Activated CD4-positive, alpha-beta T cell treated with anti-CD3 and anti-CD28 coated beads, Interleukin-2, amount 10 ng/mL, durations not matched to agents 7 days and 5 days (primary cell): ENCODE measurements around the gene ZBTB26. TPM values are rescaled to one million over a fixed set of nuclear protein-coding genes. Genes with fewer than 3 reads are reported as not detected.

Experiments used
- CTCF ChIA-PET: fragments of 350-600 bp; sonication (Branson Sonifier 250); formaldehyde crosslinking; loops from one replicate; lab custom pipeline; 2021; ENCODE audit warnings: antibody characterized with exemption; lab: Charles Lee
- POLR2A ChIA-PET: fragments of 350-600 bp; sonication (Branson Sonifier 250); formaldehyde crosslinking; loops from one replicate; lab custom pipeline; 2021; ENCODE audit warnings: antibody characterized with exemption; lab: Charles Lee
- DNase-seq: peaks from one replicate; pipeline ENCODE4 v3.0.0-alpha.2; 2020
- H3K27ac Mint-ChIP-seq: one replicate; pipeline ENCODE4 v1.8.0; 2021; ENCODE audit warnings: mild to moderate bottlenecking, moderate library complexity, mixed read lengths
- H3K27me3 Mint-ChIP-seq: one replicate; pipeline ENCODE4 v1.8.0; 2021; ENCODE audit warnings: mixed read lengths
- H3K36me3 Mint-ChIP-seq: one replicate; pipeline ENCODE4 v1.8.0; 2021; ENCODE audit warnings: low read depth, mixed read lengths
- H3K4me1 Mint-ChIP-seq: one replicate; pipeline ENCODE4 v1.8.0; 2021; ENCODE audit warnings: mixed read lengths
- H3K4me3 Mint-ChIP-seq: one replicate; pipeline ENCODE4 v1.8.0; 2021; ENCODE audit warnings: mild to moderate bottlenecking, moderate library complexity, mixed read lengths
- H3K9me3 Mint-ChIP-seq: one replicate; pipeline ENCODE4 v1.8.0; 2021; ENCODE audit warnings: mixed read lengths
- total RNA-seq, 2 experiments: library from RNA; stranded (reverse); gene quantifications; one replicate each; pipeline ENCODE4 v1.2.3, GENCODE V29; 2021

The ZBTB26 gene
- total RNA-seq = 1 to 10 TPM; 7.3 to 9.6 TPM

DNA sequence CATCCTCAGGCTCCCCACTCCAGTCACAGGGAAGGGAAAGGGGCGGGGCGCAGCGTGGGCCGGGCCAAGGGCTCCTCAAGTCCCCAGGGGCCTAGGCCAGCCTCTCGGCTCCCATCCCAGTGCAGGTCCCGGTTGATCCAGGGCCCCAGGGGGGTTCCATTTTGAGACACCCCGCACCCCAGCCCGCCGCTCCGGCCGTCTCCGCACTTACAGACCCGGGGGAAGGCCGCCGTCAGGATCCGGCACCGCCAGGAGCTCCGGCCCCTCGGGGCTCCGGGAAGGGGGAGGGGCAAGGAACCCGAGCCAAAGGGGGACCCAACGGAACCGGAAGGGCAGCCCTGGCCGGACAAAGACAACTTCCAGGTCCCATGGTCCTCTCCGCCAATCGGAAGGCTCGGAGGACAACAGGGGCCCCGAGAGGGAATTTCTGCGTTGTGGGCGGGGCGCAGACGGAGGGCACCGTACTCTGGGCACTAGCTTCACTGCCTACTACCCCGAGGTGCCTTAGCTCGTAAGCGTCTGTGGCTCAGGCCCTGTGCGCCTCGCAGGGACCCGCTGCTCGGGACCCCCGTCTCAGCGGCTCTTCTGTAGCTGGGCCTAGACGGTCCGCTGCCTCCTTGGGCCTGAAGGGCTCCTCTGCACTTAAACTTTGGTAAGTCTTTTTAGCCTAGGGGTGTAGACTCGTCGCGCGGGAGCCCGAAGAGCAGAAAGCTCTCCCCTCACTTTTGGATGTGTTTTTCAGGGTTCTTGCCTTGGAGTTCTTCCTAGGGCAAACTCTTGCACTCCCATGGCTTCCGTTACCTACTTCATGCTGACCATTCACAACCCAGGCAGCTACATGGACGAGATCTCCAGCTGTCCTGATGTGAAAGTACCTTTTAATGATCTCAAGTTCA lies at the start of gene ZBTB26:
ZBTB26 (minus strand) TSS at position 287 of the 896 bp plus-strand sequence. CDS start 11,578 bp downstream, outside the sequence.
- Mint-ChIP-seq H3K4me1 (peaks cover 17% of the 10 kb centered on the region), H3K36me3 (peaks cover 12% of the 10 kb centered on the region), H3K27me3 (no peaks in the 10 kb centered on the region), H3K9me3 (no peaks in the 10 kb centered on the region), H3K4me3 (no peak within 1 kb of the TSS), H3K27ac (peak within 1 kb of the TSS; percentile 94)
- DNase-seq = peak; percentile 89
- POLR2A ChIA-PET = interaction anchor here (0.6 to 0.7 kb wide), 4 partner anchors 9 to 115 kb away, joined by 3 to 9 read pairs (median 4); partner anchors contain the start of gene RABGAP1
- CTCF ChIA-PET = interaction anchor here (1.4 to 1.8 kb wide), 5 partner anchors 9 to 103 kb away, joined by 3 to 8 read pairs (median 5); partner anchors contain the start of genes PDCL, RABGAP1 and ZBTB6

GRCh38 chr9:122978601-122979000 lies 47.3 kb upstream of the ZBTB26 start:
- ChIA-PET CTCF (no interaction called here), POLR2A (no interaction called here)
- Mint-ChIP-seq H3K36me3 (peaks cover 7% of the 10 kb centered on the region), H3K4me1 (no peaks in the 10 kb centered on the region), H3K4me3 (no peak overlapping the region), H3K9me3 (no peaks in the 10 kb centered on the region), H3K27me3 (no peaks in the 10 kb centered on the region), H3K27ac (no peak overlapping the region)
- no peak for DNase-seq

GRCh38 chr9:122975196-122975595 lies 43.9 kb upstream of the ZBTB26 start:
- Mint-ChIP-seq H3K9me3 (no peaks in the 10 kb centered on the region), H3K27ac (no peak overlapping the region), H3K27me3 (no peaks in the 10 kb centered on the region), H3K4me1 (no peaks in the 10 kb centered on the region), H3K4me3 (no peak overlapping the region), H3K36me3 (peaks cover 15% of the 10 kb centered on the region)
- no peak for DNase-seq
- CTCF ChIA-PET = interaction anchor here (1.1 kb wide), 1 partner anchor 32 kb away, joined by 6 read pairs; no protein-coding TSS in a partner anchor
- POLR2A ChIA-PET = no interaction called here

DNA sequence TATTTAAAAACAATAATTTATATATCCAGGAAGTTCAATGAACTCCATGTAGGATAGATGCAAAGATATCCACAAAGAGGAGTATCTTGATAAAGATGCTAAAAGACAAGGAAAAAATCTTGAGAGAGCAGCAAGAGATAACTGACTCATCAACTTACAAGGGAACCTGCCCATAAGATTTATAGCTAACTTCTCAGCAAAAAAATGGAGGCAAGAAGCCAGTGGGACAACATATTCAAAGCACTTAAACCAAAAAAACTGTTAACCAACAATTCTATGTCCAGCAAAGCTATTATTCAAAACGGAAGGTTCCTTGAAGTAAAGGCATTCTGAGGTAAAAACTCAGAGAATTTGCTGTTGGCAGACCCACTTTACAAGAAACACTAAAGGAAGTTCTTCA lies 29.8 kb upstream of the ZBTB26 start:
- peaks cover 3% of the 10 kb centered on the region for H3K9me3 Mint-ChIP-seq
- H3K27ac Mint-ChIP-seq = no peak overlapping the region
- no peaks in the 10 kb centered on the region for H3K27me3 Mint-ChIP-seq
- H3K4me3 Mint-ChIP-seq = no peak overlapping the region
- CTCF ChIA-PET = no interaction called here
- peaks cover 29% of the 10 kb centered on the region for H3K36me3 Mint-ChIP-seq
- H3K4me1 Mint-ChIP-seq = no peaks in the 10 kb centered on the region
- POLR2A ChIA-PET = no interaction called here
- no peak for DNase-seq

DNA sequence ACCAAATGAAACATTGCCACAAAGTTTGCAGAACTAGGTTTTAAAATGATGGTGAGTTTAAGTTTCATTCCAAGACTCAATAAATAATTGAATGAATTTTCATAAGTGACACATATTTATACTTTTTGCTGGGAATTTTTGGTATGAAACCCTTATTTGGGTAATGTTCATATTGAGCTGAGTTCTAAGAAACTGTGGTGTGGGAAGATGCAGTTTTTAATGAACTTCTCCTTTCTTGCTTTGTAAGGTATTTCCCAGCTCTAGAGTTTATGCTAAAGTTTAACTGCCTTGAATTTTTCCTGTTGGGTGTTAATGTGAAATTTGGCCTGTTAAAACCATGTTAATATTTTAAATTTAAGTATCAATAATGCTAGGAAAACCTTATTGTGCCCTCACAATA lies 24.6 kb upstream of the ZBTB26 start:
- H3K4me1 Mint-ChIP-seq = no peaks in the 10 kb centered on the region
- DNase-seq = no peak
- H3K36me3 Mint-ChIP-seq = peaks cover 20% of the 10 kb centered on the region
- no peaks in the 10 kb centered on the region for H3K27me3 Mint-ChIP-seq
- ChIA-PET CTCF (interaction anchor here (0.9 to 1.0 kb wide), 2 partner anchors 35 to 136 kb away, joined by 4 to 5 read pairs; no protein-coding TSS in a partner anchor), POLR2A (no interaction called here)
- H3K4me3 Mint-ChIP-seq = no peak overlapping the region
- H3K9me3 Mint-ChIP-seq = peaks cover 3% of the 10 kb centered on the region
- H3K27ac Mint-ChIP-seq = no peak overlapping the region

GRCh38 chr9:122954253-122954691 lies 23.0 kb upstream of the ZBTB26 start:
- Mint-ChIP-seq H3K4me1 (peaks cover 7% of the 10 kb centered on the region), H3K36me3 (peaks cover 12% of the 10 kb centered on the region), H3K9me3 (no peaks in the 10 kb centered on the region), H3K27ac (no peak overlapping the region), H3K27me3 (no peaks in the 10 kb centered on the region), H3K4me3 (no peak overlapping the region)
- DNase-seq = no peak
- ChIA-PET CTCF (no interaction called here), POLR2A (no interaction called here)

GRCh38 chr9:122951056-122951455 lies 19.7 kb upstream of the ZBTB26 start:
- H3K27ac Mint-ChIP-seq = no peak overlapping the region
- no peaks in the 10 kb centered on the region for H3K27me3 Mint-ChIP-seq
- ChIA-PET CTCF (no interaction called here), POLR2A (no interaction called here)
- no peak for DNase-seq
- H3K36me3 Mint-ChIP-seq = peaks cover 7% of the 10 kb centered on the region
- H3K9me3 Mint-ChIP-seq = no peaks in the 10 kb centered on the region
- no peak overlapping the region for H3K4me3 Mint-ChIP-seq
- H3K4me1 Mint-ChIP-seq = peaks cover 26% of the 10 kb centered on the region

DNA sequence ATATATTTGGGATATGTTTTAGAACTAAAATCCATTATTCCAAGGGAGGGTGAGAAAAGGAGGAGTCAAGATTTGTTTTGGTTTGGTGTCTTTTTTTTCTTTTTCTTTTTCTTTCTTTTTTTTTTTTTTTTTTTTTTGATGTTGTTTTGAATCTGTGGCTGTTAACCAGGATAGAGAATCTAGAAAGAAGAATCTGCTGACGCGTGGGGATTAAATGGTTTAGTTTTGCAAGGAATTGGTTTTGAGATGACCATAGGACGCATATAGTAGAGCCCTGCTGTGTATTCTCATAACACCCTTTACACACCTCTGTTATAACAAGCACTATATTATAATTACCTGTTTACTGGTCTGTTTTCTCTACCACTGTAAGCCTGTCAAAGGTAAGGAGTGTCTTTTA lies 19.0 kb upstream of the ZBTB26 start:
- POLR2A ChIA-PET = no interaction called here
- H3K4me3 Mint-ChIP-seq = no peak overlapping the region
- DNase-seq = no peak
- H3K27me3 Mint-ChIP-seq = no peaks in the 10 kb centered on the region
- H3K36me3 Mint-ChIP-seq = peaks cover 9% of the 10 kb centered on the region
- H3K4me1 Mint-ChIP-seq = peaks cover 34% of the 10 kb centered on the region
- CTCF ChIA-PET = no interaction called here
- no peak overlapping the region for H3K27ac Mint-ChIP-seq
- H3K9me3 Mint-ChIP-seq = no peaks in the 10 kb centered on the region

- Mint-ChIP-seq H3K27me3 (no peaks in the 10 kb centered on the region), H3K4me1 (peaks cover 38% of the 10 kb centered on the region), H3K9me3 (no peaks in the 10 kb centered on the region), H3K27ac (no peak overlapping the region), H3K4me3 (no peak overlapping the region), H3K36me3 (peaks cover 11% of the 10 kb centered on the region)
- no peak for DNase-seq
- POLR2A ChIA-PET = no interaction called here
- CTCF ChIA-PET = interaction anchor here (0.9 kb wide), 1 partner anchor 21 kb away, joined by 3 read pairs; no protein-coding TSS in a partner anchor
These were observed 18.4 kb upstream of the ZBTB26 start for GRCh38 chr9:122949696-122950095.

- DNase-seq = no peak
- H3K27me3 Mint-ChIP-seq = no peaks in the 10 kb centered on the region
- H3K4me1 Mint-ChIP-seq = peaks cover 41% of the 10 kb centered on the region
- peak overlapping the region; percentile 37 for H3K27ac Mint-ChIP-seq
- ChIA-PET CTCF (no interaction called here), POLR2A (interaction anchor here (1.0 kb wide), 1 partner anchor 36 kb away, joined by 3 read pairs; no protein-coding TSS in a partner anchor)
- peaks cover 11% of the 10 kb centered on the region for H3K36me3 Mint-ChIP-seq
- H3K9me3 Mint-ChIP-seq = no peaks in the 10 kb centered on the region
- no peak overlapping the region for H3K4me3 Mint-ChIP-seq
These were observed 17.0 kb upstream of the ZBTB26 start for GRCh38 chr9:122948313-122948712.

GRCh38 chr9:122946461-122947005 lies 15.2 kb upstream of the ZBTB26 start:
- ChIA-PET CTCF (no interaction called here), POLR2A (no interaction called here)
- Mint-ChIP-seq H3K4me3 (no peak overlapping the region), H3K27ac (no peak overlapping the region), H3K9me3 (no peaks in the 10 kb centered on the region), H3K4me1 (peaks cover 52% of the 10 kb centered on the region), H3K27me3 (no peaks in the 10 kb centered on the region), H3K36me3 (peaks cover 11% of the 10 kb centered on the region)
- DNase-seq = no peak

GRCh38 chr9:122944960-122945888 lies 13.9 kb upstream of the ZBTB26 start:
- Mint-ChIP-seq H3K27me3 (no peaks in the 10 kb centered on the region), H3K27ac (peak overlapping the region; percentile 1), H3K4me1 (peaks cover 57% of the 10 kb centered on the region), H3K36me3 (peaks cover 11% of the 10 kb centered on the region), H3K9me3 (no peaks in the 10 kb centered on the region), H3K4me3 (no peak overlapping the region)
- no peak for DNase-seq
- CTCF ChIA-PET = interaction anchor here (0.6 kb wide), 1 partner anchor 8 kb away, joined by 3 read pairs; no protein-coding TSS in a partner anchor
- POLR2A ChIA-PET = no interaction called here
